Myocyte (in vitro differentiated cells): ENCODE measurements around the gene PRDM15. TPM values are rescaled to one million over a fixed set of nuclear protein-coding genes. Genes with fewer than 3 reads are reported as not detected.
"Not testable (repeated sequence)": the region's sequence is repeated elsewhere in the genome, so short reads cannot be mapped to it uniquely, and the experiment has no call there.

Experiments
- DNase-seq: peaks from one replicate; pipeline ENCODE4 v3.0.0-alpha.2; 2012; ENCODE audit warnings: low read depth
- total RNA-seq: library from RNA; depleted of rRNA; stranded (reverse); fragments of >200 nt; gene quantifications from 2 replicates; pipeline ENCODE4 v1.2.3, GENCODE V29; 2014

PRDM15 gene
- total RNA-seq, 1 donor from 2014 or later: 10.2 TPM

DNA sequence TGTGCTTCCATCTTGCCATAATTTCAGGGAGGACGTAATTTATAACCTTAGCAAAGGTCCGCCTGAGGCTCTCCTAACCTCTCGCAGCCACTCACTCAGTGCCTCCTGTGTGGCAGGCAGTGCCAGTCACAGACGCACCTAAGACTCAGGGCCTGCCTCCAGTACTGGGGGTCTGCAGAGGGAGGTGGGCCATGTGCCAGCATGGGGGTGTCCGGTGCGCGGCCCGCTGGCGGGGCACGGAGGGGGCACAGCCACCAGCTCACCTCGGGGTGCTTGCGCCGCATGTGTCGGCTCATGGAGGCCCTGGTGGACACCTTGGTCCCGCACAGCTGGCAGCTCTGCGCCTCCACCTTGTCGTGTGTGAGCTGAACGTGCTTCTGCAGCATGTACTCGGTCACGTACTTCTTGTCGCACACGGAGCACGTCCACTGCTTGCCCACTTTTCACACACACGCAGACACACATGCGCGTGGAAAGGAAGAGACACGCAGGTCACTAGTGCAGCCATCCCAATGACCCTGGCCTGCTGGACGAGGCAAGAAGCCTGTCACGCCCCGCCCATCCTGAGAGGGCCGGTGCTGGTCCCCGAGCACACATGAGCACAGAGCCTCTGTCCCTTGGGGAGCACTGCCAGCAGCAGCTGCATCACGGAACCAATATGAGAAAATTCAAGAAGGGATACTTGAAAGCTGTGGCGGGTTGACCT, 69.1 kb downstream of the PRDM15 start:
- no peak for DNase-seq

DNA sequence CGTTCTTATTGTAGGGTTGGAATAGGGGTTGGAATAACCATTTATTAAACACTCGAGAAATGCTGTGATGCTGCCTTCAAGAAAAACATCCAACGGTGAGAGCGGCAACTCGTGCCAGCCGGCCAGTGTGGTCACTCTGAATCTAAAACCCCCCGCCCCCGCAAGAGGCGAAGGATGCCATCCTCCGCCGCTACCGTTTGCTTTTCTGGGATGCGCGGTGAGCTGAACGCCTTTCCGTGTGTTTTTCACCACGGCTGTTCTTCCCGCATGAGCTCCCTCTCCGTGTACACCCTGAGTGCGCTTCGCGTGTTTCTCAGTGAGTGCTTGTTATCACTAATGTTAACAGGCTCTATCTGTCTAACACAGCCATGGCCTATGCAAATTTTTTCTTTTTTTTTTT, 70.3 kb downstream of the PRDM15 start:
- no peak for DNase-seq

DNA sequence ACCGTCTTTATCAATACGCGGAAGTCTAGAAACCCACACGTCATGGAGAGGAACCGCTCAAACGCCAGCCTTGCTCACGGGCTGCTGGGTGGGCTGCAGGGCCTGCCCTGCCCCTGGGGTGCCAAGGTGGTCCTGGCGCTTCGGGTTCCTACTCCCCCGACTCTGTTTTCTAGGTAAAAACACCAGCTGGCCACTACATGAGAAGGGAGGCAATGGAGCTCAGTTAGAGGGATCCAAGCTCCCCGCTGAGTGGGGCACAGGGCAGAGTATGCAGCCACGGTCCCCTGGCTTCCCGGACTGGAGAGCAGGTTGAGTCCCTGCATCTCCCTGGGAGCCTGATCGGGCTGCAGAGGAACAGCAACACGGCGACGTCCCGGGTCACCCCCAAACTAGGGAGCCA, 71.0 kb downstream of the PRDM15 start:
- DNase-seq: no peak

DNA sequence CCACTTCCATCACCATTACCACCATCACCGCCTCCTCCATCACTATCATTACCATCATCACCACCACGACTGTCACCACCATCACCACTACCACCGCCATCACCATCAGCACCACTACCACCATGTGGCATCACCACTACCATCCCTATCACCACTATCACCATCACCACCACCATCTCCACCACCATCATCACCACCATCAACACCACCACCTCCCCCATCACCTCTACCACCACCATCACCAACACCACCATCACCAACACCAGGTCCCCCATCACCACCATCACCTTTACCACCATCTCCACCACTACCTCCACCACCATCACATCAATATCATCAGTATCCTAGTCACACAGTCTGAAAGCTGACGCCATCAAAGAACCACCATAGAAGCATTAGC, 72.4 kb downstream of the PRDM15 start:
- DNase-seq: no peak

DNA sequence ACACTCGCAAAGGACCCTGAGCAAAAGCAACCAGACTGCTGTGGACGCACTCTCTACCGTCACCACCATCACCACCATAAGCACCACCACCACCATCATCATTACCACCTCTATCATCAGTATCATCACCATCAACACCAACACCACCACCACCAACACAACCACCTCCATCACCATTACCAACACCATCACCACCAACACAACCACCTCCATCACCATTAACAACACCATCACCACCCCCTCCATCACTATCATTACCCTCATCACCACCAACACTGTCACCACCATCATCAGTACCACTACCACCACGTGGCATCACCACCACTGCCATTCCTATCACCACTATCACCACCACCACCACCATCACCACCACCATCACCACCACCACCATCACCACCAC, 73.5 kb downstream of the PRDM15 start:
- DNase-seq: no peak

DNA sequence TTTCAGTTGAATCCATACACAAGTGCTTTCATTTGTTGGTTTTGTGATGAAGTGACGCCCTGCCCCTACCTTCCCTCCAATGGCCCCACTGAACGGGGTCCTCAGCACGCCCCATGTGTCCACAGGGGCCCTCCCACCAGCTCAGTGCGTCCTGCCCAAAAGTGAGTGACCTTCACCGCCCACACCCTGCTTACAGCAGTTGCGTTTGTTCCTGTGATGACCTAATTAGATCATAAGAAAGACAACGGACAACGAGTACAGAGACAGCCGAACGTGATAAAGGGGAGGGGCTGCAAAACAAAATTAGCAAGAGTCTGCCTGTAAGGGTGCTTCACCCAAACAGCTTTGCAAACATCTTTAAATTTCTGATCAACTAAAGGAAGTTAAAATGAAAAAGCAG, 74.1 kb downstream of the PRDM15 start:
- no peak for DNase-seq

DNA sequence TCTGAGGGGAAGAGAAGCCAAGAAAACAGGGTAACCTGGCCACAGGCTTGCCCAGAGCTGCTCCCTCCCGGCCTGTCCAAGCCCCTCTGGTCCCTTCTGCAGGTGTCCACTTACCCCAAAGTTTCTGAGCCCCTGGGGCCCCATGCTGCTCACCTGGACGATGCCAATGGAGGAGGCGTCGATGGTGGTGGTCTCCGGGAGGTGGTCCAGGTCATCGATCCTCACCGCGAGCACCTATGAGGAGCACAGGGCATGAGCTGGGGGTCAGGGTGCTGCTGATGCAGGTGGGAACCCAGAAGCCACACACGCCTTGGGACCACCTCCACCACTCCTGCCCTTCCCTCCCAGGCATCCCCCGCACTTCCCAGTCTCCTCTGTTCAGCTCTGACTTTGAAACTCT, 74.8 kb downstream of the PRDM15 start:
- DNase-seq: no peak

DNA sequence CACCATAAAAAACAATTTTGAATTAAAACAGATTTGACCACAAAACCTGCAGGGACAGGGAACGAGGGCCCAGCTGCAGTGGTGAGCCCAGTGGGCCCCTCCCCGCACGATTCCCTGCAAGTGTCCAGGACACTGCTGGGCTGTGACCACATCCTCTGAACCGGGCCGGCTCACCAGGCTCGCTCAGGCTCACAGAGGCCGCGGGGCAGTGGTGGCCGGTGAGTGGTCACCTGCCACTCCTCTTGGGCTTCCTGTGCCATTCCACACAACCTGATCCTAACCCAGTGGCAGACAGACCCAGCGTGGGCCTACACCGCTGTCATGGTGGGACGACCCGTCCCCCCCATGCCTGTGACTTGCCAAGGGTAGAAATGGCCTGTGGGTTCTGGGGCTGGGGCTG, 75.8 kb downstream of the PRDM15 start:
- peak; percentile 3 for DNase-seq

DNA sequence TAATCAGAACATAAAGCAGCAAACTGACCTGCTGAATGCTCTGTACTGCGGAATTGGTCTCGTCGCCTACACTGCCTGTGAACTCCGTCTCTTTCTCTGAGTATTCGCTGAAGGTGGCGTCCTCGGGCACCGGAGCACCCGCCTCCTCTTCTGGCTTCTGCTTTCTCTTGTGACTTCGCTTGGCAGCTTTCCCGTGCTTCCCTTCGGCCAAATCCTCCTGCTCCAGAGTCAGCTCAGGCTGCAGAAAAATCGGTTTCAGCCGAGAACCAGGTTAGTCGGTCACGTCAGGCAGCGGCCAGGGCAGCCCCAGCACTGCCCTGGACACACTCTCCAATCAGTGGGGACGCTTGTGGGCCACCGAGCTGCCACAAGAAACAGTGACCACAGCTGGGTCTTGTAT, 76.5 kb downstream of the PRDM15 start:
- no peak for DNase-seq

DNA sequence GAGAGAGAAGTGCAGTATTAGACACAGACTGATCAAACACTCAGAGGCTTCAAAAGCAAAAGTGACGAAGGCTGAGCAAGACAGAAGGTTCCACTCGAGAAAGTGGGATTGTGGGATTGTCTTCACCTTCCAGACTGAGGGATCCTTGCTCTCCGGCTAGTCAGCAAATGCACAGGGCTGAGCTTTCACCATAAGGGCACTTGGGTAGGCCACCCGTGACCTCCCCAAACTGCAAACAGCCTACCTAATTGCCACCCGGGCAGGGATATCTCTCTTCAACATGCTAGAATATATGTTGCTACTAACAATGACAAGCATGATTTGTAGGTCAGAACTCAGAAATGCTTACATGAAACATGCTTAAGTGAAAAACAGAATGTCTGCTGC, 77.0 kb downstream of the PRDM15 start:
- no peak for DNase-seq

DNA sequence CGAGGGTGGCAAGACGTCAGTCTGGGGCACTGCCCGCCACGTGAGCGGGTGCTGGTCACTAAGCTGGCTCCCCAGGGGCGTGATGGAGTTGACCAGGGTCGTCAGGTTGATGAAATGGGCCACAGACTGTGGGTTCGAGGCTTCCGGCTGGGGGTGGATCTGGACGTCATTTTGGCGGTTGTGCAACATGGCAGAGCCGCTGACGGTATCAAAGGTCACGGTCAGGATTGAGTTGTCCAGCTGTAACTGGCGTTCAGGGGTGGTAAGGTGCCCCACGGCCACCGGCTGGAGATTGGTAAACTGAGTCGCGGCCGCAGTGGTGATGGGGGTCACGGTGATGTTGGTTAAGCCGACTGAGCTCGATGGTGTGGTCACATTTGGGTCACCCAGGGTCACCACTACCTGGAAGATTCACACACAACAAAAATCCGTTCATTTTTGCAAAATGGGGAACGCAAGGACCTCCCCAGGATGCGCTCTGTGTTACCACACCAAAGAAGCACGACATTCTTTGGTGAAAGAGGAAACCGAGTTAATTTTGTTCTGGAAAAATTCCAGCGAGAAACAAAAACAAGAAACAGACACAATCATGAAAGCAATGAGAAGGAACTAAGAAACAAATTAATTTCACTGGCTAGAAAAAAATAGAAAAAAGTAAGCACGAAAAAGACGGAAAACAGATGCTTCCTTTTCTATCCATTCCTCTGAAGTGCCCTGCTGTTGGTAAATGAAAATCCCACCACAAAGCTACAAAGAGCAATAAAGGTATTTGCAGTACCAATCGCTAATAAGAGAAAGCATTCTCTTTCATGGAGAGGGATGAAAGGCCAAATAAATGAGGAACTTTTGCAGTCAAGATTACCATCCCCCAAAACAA, 77.6 kb downstream of the PRDM15 start:
- no peak for DNase-seq

DNA sequence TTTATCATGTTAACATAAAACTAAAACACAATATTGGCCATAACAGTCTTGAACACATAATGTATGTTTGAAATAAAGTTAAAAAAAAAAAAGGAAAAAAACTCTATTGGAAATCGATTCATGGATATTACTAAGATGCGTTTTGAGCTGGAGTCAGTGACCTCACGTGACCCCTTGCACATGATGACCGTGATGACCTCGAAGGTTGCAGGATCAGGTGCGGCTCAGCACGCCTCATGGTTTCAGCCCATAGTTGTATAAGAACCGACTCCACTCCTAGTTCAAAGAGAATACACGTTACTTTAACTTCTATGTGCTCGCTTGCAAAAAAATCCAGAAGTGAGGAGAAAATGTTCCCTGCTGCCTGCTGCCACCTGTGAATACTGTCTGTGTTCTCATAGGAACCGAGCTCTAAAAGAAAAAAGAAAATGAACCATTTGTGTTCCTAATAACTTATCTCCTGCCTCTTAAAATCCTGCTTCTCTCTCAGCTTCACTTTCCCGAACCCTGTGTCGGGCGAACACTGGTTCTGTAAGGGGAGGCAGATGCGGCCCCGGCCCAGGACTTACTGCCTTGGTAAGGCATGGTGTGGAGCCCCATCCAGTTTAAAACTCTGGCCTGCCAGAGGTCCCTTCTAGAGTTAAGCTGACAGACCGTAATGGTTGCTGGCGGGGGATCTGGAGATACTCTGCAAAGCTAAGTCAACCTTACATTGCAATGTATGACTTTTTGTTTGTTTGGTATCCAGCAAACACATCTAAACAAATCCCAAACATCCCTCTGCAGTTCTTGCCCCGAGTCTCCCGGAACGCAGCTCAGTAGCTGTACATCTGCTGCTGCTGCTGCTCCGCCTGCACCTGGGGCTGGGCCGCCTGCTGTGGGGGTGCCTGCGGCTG, 78.5 kb downstream of the PRDM15 start:
- no peak for DNase-seq

DNA sequence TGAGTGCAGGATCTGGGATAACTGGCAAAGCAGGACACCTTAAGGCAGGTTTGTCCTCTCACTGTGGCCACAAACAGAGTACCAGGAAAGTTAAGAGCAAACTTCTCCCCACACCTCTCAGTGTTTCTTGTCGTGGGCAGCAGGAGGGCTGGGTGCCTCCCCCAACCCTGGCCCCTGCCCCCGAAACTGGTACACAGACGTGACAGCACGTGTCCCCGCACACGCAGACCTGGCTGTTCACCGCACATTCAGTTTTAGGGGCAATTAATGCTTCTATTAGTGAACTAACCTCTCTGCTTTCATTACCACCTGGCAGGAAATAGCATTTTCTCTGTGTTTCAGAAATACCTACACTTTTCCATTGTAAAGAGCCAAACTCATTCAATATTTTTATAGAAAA, 79.4 kb downstream of the PRDM15 start:
- no peak for DNase-seq

DNA sequence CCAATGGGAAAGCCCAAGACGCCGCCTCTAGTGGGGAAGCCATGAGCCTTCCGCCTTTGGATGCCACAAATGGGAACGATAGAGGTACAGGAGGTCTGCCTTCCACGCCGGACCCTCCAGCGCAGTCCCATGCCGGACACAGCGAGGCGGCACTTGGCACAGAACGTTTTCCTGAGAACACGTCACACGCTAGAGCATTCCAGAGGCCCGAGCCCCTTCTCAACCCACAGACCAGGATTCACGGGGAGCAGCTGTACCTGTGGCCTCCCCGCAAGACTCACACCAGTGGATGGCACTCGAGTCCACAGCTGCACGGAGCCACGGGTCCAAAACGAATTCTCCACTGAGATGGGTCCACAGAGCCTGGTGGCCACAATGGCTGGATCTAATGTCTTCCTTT, 80.8 kb downstream of the PRDM15 start:
- DNase-seq: no peak

DNA sequence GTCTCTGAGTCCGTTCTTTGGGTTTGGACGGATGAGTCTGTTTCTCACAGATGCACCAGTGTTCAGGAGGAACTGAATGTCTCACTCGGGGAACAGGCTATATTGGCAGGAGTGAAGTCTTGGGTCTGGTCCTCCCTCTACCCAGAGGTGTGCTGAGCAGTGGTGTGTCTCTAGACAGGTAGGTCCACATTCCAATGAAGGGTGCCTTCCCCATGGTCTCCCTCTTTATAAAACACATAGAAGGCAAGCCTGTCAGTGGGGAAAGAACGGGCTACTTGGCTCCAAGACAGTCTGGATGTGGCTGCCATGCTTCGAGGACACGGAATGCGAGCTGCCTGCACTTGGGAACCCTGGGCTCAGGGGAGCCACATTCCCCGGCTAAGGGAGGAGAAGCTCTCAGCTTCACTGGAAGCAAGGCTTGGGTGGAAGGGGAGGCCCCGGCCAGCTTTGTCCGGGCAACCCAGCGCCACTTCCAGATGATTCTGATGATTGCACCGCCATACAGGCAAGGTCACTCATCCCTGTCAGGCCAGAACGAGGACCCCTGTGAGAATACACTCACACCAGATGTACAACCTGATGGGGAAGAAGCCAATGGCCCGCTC, 82.6 kb downstream of the PRDM15 start:
- DNase-seq: no peak

DNA sequence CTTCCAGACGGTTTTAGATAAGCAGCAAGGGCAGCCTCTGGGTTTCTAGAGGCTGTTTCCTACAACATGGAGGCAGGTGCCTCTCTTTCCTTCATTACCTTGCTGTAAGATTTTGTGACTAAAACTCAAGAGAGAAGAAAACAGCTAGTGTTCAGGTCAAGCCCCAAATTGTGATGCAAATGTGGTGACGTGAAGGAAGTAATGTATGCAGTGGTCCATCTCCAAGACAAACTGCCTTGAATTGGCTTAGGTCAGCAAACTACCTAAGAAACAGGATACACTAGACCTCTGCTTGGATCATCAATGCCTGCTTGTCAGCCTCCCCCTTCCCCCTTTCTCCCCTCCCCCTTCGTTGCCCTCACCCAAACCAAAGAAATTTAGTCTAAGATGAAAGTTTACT, 83.4 kb downstream of the PRDM15 start:
- DNase-seq: no peak

DNA sequence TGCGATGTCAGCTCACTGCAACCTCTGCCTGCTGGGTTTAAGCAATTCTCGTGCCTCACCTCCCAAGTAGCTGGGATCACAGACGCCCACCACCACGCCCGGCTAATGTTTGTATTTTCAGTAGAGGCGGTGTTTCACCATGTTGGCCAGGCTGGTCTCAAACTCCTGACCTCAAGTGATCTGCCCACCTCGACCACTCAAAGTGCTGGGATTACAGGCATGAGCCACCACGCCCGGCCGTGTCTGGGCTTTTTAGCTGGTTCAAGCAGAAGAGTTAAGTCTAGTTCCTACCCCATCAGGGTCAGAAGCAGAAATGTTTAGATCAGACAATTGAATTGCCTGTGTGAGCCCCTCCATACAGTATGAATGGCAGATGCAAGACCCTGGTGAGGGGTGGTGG, 84.5 kb downstream of the PRDM15 start:
- no peak for DNase-seq

DNA sequence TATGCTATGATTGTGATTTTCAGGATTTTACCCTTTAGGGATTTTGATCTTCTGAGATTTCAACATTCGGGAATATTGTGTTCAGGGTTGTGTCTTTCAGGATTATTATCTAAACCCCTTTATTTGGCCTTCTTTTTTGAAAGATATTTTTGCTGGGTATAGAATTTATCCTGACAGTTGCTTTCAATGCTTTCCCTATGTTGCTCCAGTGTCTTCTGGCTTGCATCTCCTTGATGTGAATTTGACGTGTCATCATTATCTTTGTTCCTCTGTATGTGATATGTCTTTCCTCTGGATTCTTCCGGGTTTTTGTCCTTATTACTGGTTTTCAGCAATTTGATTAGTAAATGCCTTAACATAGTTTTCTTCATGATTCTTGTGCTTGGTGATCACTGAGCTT, 86.4 kb downstream of the PRDM15 start:
- DNase-seq: no peak

DNA sequence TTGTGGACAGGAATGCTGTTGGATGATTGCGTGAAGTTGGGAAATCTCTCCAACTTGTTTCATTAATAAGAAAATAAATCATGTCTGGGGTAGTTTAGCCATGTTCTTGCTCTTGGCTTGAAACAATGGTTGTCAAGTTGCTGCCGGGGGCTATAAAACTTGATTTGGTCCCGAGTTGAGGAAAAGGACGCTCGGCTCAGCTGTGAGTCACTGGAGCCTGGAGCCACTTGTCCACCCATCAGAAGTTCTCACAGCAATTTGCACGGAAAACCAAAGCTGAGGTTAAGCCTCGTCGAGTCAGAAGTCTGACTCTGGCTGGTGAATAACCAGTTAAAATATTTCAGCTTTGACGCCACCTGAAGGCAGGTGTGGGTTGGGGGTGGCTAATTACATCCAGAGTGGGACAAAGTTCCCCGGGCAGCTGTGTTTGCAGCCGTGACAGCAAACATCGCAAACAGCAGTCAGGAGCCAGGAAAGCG, 92.6 kb downstream of the PRDM15 start:
- peak; percentile 29 for DNase-seq

DNA sequence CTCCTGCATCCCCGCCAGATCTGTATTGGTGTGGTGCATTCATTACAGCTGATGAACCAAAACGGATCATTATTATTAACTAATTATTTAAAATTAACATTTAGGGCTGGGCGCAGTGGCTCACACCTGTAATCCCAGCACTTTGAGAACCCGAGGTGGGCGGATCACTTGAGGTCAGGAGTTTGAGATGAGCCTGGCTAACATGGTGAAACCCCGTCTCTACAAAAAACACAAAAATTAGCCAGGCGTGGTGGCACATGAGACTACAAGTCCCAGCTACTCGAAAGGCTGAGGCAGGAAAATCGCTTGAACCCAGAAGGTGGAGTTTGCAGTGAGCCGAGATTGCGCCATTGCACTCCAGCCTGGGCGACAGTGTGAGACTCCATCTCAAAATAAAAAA, 93.9 kb downstream of the PRDM15 start:
- not testable (repeated sequence) for DNase-seq

DNA sequence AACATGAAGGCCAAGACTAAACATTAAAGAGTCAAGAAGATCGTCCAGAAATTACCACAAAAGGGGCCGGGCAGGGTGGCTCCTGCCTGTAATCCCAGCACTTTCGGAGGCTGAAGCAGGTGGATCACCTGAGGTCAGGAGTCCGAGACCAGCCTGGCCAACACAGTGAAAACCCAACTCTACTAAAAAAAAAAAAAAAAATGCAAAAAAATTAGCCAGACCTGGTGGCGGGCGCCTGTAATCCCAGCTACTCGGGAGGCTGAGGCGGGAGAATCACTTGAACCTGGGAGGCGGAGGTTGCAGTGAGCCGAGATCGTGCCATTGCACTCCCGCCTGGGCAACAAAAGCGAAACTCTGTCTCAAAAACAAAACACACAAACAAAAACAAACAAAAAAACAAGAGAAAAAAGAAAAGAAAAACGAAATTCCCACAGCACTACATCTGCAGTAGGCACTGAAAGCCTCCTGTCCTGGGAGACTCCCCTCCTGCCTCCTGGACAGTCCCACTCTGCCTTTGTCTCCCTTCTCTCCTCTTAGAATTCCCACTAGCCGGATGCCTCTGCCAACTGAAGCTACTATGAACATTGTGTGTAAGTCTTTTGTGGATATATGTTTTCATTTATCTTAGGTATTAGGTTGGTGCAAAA, 94.6 kb downstream of the PRDM15 start:
- DNase-seq: no peak
